22Rv1 (cell line): ENCODE results near the gene AIRE.

Experiments
- ZFX ChIP-seq: fragments of 450-650 bp; IDR thresholded peaks from 2 replicates; pipeline ENCODE4 v1.6.1; 2017; ENCODE audit warnings: antibody characterized with exemption, borderline replicate concordance
- TF ChIP-seq, protein P1 (sequence below): fragments of 450-650 bp; IDR thresholded peaks from 2 replicates; pipeline ENCODE4 v1.5.1; 2017; ENCODE audit warnings: mild to moderate bottlenecking

DNA sequence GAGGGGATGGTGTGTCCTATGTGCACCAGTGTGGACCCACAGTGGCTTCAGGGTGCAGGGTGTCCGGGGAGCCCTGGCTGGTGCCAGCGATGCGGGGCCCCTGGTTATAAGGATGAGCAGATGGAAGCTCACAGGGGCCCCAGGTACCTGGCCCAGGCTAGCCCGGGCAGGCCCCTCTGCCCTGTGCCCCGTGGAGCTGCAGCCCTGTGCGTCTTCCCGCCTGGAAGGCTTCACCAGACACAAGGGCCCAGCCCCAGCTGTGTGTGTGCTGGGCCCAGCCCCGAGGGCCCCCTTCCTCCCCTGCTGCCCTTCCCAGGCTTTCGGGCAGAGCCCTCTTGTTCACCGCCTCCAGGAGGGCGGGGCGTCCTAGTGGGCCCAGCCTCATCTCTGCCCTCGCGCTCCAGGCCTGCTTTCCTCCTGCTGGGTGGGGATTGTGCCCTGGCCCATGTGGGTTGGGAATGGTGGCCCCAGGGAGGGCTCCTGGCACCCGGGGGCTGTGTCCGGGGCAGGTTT is 30.1 kb downstream of the AIRE start:
- TF ChIP-seq, protein P1, sequence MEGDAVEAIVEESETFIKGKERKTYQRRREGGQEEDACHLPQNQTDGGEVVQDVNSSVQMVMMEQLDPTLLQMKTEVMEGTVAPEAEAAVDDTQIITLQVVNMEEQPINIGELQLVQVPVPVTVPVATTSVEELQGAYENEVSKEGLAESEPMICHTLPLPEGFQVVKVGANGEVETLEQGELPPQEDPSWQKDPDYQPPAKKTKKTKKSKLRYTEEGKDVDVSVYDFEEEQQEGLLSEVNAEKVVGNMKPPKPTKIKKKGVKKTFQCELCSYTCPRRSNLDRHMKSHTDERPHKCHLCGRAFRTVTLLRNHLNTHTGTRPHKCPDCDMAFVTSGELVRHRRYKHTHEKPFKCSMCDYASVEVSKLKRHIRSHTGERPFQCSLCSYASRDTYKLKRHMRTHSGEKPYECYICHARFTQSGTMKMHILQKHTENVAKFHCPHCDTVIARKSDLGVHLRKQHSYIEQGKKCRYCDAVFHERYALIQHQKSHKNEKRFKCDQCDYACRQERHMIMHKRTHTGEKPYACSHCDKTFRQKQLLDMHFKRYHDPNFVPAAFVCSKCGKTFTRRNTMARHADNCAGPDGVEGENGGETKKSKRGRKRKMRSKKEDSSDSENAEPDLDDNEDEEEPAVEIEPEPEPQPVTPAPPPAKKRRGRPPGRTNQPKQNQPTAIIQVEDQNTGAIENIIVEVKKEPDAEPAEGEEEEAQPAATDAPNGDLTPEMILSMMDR: no peak
- no peak for TF ChIP-seq ZFX
